Stimulated activated CD8-positive, alpha-beta memory T cell treated with anti-CD3 and anti-CD28 coated beads, Interleukin-7, amount 100 ng/mL, for 24 hours (primary cell): ENCODE data around the gene CACNA2D3.
"Not testable (repeated sequence)": the region's sequence is repeated elsewhere in the genome, so short reads cannot be mapped to it uniquely, and the experiment has no call there.

Source experiments
- DNase-seq: peaks from one replicate; pipeline ENCODE4 v3.0.0-alpha.2; 2020; ENCODE audit warnings: low read depth

The CACNA2D3 gene

DNA sequence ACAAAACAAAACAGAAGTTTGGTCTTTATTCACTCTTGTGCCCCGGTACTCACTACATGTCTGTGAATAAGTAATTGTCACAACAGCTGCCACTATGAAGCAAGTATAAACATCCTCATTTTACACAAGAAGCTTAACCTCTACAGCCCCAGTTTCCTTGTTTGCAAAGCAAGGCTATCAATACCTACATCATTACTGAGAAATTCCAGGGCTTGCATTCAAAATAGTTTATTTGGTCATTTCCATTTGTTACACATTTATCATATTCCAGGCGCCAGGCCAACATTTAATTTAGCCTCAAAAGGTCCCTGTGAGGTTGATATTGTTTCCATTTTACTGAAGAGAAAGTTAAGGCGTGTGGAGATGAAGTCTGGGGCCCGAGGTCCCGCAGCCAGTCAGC lies 966.9 kb downstream of the CACNA2D3 start:
- DNase-seq: no peak

- DNase-seq: no peak
Measured at GRCh38 chr3:55090291-55090690, 967.9 kb downstream of the CACNA2D3 start.

DNA sequence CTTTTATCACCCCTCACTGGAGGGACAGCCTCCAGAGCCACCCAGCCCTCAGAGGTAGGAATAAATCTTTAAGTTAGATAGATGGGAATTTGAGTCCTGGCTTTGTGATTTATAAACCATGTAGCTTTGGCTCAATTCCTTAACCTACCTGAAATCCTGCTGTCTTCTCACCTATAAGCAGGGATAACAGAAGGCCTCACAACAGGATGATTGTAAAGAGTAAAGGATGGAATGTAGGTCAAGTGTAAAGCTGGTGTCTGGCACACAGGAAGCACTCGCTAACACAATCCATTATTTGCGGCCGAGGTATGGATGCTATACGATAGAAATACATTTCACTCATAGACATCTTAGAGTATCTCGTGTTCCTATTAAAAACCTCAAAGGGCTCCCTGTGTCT lies 968.4 kb downstream of the CACNA2D3 start:
- no peak for DNase-seq

- no peak for DNase-seq
Measured at GRCh38 chr3:55091381-55092225, 969.3 kb downstream of the CACNA2D3 start.

DNA sequence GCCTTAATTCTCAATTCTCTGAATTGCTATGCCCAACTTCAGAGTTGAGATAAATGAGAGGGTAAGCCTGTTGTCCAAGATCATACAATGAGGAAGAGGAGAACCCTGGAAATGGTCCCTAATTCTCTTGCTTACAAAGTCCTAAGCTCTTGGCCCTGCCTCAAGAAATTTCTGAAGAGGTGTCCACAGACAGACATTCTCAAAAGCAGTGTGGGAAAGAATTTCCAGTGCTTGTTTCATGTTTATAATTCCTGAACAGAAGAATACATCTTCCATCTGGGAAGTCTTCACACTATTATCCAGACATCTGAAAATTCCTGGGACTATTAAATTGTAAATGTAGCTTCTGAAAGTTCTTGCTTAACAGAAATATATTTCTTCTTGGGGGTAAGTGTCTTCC lies 972.3 kb downstream of the CACNA2D3 start:
- DNase-seq: no peak

DNA sequence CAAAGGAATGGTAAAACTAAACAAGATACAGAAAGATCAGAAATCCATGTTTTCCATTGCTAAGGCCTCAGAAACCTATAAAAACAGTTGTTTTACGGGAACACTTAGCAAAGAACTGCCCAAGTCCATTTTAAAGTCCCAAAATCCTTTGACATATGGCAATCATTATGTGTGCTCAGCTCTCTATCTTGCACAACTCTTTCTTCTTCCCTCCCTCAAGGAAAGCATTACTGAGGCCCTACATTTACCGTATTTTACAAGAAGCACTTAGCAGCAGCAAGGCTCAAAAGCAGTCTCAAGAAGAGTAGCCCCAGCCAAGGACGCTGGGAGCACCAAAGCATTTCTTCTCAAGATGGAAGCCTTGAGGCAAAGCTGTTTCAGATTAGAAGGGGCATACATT lies 975.1 kb downstream of the CACNA2D3 start:
- no peak for DNase-seq

DNA sequence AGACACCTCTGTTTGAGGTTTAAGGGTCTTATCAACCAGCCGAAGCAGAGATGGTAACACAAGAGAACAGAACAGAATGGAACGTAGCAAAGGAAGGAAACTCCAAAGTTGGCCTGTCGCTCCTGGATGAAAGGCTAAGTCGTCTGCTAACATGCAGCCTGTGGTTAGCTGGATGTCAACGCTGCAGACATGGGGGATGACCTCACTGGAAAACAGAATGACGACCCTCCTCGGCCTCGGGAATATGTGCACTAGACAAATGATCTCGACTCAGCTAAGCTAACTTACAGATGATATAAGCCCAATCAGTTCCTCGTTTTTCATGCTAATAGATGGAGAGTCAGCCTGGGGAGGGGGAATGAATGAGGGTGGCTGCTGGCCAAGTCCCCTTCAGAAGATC lies 983.3 kb downstream of the CACNA2D3 start:
- no peak for DNase-seq

- DNase-seq: no peak
Measured at GRCh38 chr3:55107187-55107586, 984.8 kb downstream of the CACNA2D3 start.

- DNase-seq: not testable (repeated sequence)
Measured at GRCh38 chr3:55111906-55112305, 989.6 kb downstream of the CACNA2D3 start.

GRCh38 chr3:55118451-55118850 lies 996.1 kb downstream of the CACNA2D3 start:
- no peak for DNase-seq

- DNase-seq: no peak
Measured at GRCh38 chr3:55119268-55119667, 996.9 kb downstream of the CACNA2D3 start.

DNA sequence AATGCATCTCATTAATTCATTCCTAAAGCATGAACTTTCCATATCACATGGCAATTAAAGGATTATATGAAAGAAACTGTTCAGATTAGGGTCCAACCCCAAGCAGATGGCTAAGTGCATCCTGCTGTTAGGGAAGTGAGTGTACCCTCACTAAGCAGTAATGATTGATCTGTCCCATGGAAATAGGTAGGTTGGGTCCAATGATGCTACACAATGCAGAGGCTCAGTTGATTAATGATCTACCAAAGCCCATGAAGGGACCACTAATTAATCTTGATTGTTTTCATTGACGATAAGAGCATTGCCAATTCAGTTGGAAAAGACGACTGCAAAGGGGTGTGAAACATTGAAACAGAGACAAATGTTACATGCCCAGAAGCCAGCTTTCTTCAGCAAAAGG lies 1000.0 kb downstream of the CACNA2D3 start:
- no peak for DNase-seq
